Subcutaneous adipose tissue (tissue), 4 donors: Measurements from ENCODE around the gene SIVA1. TPM values are rescaled to one million over a fixed set of nuclear protein-coding genes. Genes with fewer than 3 reads are reported as not detected.

ENCODE experiments used
- CTCF ChIP-seq: fragments of 450-650 bp; IDR thresholded peaks from one replicate; pipeline ENCODE4 v1.5.1; 2016; ENCODE audit warnings: low read depth, mild to moderate bottlenecking, control low read depth, antibody characterized with exemption, moderate library complexity
- total RNA-seq, 4 donors: library from RNA; depleted of rRNA; stranded (reverse); fragments of >200 nt; gene quantifications; one replicate each; pipeline ENCODE4 v1.1.0, GENCODE V29; 2016

Gene SIVA1
- total RNA-seq, 4 donors from 2014 or later: 65.4 to 232 (median 169) TPM

- TF ChIP-seq CTCF: no peak
Measured at GRCh38 chr14:104771918-104772706, 19.2 kb downstream of the SIVA1 start.

GRCh38 chr14:104772707-104773504 is 20.0 kb downstream of the SIVA1 start:
- TF ChIP-seq CTCF: no peak

GRCh38 chr14:104773505-104774452 is 20.8 kb downstream of the SIVA1 start:
- no peak for TF ChIP-seq CTCF

- no peak for TF ChIP-seq CTCF
Measured at GRCh38 chr14:104774453-104775072, 21.6 kb downstream of the SIVA1 start.

- no peak for TF ChIP-seq CTCF
Measured at GRCh38 chr14:104775073-104775489, 22.1 kb downstream of the SIVA1 start.

GRCh38 chr14:104776481-104776880 is 23.5 kb downstream of the SIVA1 start:
- TF ChIP-seq CTCF: no peak
